PC-3 (cell line): Measurements from ENCODE around the gene ASPSCR1.

Experiments
- EZH2 ChIP-seq: fragments of 300-600 bp; sonication (generic); IDR thresholded peaks from one replicate; pipeline ENCODE4 v1.6.1; 2017; ENCODE audit warnings: antibody characterized with exemption, mild to moderate bottlenecking, low read length; ENCODE audit not compliant: unreplicated experiment
- EZH2phosphoT487 ChIP-seq: fragments of 300-600 bp; sonication (generic); IDR thresholded peaks from 2 replicates; pipeline ENCODE4 v1.6.1; 2018; ENCODE audit warnings: mild to moderate bottlenecking, antibody characterized with exemption, low read length, borderline replicate concordance
- TF ChIP-seq, protein P1 (sequence below): fragments of 300-600 bp; sonication (generic); conservative IDR thresholded peaks from 2 replicates; pipeline ENCODE4 v1.5.1; 2017; ENCODE audit warnings: antibody characterized with exemption, low read depth, mild to moderate bottlenecking, low read length

DNA sequence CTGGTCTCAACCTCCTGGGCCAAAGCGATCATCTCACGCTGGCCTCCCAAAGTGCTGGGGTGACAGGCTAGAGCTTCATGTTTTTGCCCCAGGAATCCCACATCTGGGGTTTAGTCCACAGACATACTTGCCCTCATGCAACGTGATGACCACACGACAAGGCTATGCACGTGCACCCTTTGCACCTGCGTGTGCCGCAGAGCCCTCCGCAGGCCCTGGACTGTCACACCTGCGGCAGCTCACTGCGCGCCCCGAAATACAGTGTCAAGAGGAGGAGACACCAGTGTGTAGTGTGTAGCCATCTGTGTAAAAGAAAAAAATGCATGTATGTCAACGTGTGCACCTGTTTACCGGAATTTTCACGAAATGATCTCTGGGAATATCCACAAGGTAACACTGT lies 26.9 kb upstream of the ASPSCR1 start:
- TF ChIP-seq, protein P1, sequence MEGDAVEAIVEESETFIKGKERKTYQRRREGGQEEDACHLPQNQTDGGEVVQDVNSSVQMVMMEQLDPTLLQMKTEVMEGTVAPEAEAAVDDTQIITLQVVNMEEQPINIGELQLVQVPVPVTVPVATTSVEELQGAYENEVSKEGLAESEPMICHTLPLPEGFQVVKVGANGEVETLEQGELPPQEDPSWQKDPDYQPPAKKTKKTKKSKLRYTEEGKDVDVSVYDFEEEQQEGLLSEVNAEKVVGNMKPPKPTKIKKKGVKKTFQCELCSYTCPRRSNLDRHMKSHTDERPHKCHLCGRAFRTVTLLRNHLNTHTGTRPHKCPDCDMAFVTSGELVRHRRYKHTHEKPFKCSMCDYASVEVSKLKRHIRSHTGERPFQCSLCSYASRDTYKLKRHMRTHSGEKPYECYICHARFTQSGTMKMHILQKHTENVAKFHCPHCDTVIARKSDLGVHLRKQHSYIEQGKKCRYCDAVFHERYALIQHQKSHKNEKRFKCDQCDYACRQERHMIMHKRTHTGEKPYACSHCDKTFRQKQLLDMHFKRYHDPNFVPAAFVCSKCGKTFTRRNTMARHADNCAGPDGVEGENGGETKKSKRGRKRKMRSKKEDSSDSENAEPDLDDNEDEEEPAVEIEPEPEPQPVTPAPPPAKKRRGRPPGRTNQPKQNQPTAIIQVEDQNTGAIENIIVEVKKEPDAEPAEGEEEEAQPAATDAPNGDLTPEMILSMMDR: no peak
- TF ChIP-seq EZH2phosphoT487 (no peak), EZH2 (no peak)
